ENCODE results near the gene NDE1. TPM values are rescaled to one million over a fixed set of nuclear protein-coding genes. Genes with fewer than 3 reads are reported as not detected.

Gene NDE1, protein sequence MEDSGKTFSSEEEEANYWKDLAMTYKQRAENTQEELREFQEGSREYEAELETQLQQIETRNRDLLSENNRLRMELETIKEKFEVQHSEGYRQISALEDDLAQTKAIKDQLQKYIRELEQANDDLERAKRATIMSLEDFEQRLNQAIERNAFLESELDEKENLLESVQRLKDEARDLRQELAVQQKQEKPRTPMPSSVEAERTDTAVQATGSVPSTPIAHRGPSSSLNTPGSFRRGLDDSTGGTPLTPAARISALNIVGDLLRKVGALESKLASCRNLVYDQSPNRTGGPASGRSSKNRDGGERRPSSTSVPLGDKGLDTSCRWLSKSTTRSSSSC
- total RNA-seq: 28.9 and 64.5 TPM in 2 replicates

DNA sequence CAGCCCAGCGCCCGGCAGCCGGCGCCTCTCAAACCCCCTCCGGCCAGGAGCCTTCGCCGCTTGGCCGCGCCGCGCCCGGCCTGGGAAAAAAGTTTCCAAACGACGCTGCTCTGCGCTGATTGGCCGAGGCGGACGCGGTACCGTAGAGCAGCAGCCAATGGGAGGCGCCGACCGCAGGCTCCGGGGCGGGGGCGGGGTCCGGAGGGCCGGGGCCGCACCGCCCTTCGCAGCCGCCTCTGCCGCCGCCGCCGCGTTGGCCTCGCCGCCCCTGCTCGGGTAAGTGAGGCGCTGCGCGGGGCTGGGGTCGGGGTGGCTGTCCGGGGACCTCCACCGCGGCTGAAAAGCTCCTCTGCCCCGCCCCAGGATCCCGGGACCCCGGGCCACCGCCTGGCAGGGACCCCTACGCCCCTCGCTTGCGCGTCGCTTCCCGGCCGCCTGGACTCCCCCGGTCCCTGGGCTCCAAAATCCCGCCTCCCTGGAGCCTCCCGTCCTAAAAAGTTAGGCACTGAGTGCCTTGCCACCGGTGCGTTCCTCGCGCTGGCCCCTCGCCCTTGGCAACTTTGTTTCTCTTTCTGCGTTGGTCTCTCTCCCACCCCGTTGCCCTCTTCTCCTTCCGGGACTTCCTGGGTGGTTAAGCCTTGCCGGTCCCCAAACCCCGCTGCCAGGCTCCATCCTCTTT lies at the start of gene NDE1:
Gene NDE1 (plus strand): TSS at position 227 of the 679 bp plus-strand sequence. CDS start 14,534 bp downstream, outside the sequence.

DNA sequence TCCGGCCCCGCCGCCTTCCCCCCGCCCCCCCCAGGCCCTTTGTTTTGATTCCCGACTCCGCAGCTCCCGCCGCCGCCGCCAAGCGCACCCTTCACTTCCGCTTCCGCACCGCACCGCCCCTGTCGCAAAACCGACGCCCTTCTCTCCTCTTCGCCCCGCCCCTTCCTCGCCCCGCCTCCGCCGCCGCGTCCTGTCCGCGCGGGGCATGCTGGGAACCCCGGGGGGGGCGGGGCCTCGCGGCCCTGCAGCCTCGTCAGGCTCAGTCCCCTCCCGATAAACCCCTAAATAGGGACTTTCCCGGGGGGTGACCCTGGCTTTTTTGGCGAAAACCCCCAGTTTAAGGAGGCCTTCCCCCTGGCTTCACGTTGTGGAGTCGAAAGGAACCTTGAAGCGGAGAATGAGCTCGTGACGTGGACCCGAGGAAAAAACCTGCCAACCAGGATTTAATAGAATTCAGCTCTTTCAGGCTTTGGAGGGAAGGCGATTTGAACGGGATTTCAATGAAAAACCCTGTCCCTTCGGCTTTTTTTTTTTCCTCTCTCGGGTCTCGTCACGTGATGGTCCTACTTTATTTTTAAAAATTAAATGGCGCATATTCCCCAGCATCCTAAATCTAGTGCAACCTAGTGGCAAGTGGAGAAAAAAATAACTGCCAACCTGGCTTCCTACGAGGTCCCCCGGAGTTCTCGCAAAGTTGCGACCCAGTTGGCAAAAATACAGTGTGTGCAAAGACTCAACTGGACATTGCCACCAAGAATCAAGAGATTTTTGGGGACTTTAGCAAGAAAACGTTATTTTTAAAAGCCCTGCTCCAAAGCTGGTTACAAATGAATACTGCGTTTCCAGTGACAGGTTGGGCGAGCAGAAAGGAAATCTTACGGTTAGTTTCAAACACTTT lies 6.7 kb upstream of the NDE1 start, which contains the start of gene MARF1:
Gene MARF1 (minus strand): TSS at position 107 of the 898 bp plus-strand sequence. CDS start 3,921 bp downstream, outside the sequence.

Other genes with a start within 250 kb of the NDE1 start
- gene BMERB1, start 215.7 kb upstream of the NDE1 start, total RNA-seq: 14.0 and 28.6 TPM in 2 replicates
- gene MARF1, start 7.1 kb upstream of the NDE1 start, total RNA-seq: 12.4 and 18.3 TPM in 2 replicates
- gene MYH11, start 206.8 kb downstream of the NDE1 start, total RNA-seq: under 0.01 TPM in 1 of 2 replicates, not detected in the other
- 23.8 and 27.1 TPM in 2 replicates for gene CEP20, start 238.4 kb downstream of the NDE1 start, total RNA-seq

Data from mesangial cell (primary cell).